GM19193 (cell line): ENCODE data around the gene C2CD4A.

Experiments
- POLR2A ChIP-seq: IDR thresholded peaks from 4 replicates; pipeline ENCODE4 v1.6.1; 2011; ENCODE audit not compliant: insufficient read depth, insufficient read length; ENCODE audit errors: extremely low read depth

Gene C2CD4A

DNA sequence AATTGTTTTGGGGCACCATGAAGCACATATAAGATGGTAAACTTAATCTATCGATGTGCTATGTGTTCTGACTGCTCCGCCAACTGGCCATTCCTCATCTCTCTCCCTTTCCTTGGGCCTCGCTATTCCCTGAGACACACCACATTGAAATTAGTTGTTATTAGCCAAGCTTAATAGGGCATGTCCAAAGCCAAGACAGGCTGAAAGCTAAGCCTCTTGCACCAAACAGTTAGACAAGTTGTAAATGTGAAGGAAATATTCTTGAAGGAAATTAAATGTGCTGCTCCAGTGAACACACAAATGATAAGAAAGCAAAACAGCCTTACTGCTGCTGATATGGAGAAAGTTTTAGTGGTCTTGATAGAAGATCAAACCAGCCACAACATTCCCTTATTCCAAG, 39.3 kb downstream of the C2CD4A start:
- no peak for TF ChIP-seq POLR2A

GRCh38 chr15:62107571-62108121, 40.9 kb downstream of the C2CD4A start:
- no peak for TF ChIP-seq POLR2A

DNA sequence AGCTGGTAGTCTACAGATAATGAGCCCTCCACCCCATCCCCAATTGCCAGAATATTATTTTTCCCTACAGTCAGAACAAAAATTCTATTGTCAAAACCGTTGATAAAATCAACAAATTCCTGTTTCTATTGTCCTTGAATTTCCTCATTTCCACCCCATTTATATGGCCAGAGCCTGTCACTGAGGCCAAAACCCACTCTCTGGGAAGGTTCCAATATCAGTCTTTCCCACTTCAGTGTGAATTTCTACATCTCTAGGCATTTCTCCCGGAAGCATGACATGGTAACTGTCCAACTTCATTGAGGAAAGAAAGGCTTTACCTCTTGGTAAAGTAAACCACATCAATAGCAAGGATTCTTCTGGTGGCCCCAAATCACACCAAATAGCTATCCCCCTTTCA, 41.6 kb downstream of the C2CD4A start:
- TF ChIP-seq POLR2A = no peak

GRCh38 chr15:62109437-62109836, 42.7 kb downstream of the C2CD4A start:
- no peak for TF ChIP-seq POLR2A

DNA sequence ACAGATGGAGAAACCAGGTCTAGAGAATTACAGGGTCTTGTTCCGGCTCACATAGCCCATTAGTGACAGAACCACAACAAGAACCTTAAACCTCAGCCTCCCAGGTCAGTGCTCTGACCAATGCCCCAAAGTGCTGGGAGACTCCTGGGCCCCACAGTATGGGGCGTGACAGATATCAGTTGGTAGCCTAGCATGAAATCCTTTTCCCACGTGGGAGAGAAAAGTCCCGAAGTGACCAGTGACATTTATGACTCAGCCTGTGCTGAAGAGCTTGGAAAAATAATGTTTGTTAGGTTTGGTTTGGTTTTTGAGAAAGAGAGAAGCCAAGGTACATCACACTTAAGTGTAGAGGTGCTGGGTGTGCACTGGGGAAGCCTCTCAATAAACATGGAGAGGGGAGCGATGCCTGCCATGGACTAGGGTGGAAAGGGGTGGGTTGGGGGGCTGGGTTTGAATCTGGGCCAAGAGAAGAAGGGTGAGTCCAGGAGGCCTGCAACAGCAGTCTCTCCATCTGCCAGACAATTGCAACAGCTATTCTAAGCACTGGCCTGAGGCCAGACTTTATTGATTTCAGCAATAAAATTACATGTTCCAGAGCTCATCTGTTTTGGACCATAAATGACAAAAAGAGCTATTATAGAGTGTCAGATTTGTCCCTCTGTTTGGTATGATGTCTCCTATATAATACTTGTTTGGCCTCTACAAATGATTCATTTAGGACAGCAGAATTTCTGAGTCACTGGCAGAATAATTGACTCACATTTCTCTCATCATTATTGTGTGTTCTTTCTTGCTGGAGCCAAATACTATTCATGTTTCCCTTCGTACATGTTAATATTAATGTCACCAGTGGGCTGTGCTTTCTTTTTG, 43.4 kb downstream of the C2CD4A start:
- TF ChIP-seq POLR2A = no peak

GRCh38 chr15:62112081-62112480, 45.3 kb downstream of the C2CD4A start:
- TF ChIP-seq POLR2A = no peak

- TF ChIP-seq POLR2A = no peak
These were observed 46.1 kb downstream of the C2CD4A start for GRCh38 chr15:62112616-62113593.

DNA sequence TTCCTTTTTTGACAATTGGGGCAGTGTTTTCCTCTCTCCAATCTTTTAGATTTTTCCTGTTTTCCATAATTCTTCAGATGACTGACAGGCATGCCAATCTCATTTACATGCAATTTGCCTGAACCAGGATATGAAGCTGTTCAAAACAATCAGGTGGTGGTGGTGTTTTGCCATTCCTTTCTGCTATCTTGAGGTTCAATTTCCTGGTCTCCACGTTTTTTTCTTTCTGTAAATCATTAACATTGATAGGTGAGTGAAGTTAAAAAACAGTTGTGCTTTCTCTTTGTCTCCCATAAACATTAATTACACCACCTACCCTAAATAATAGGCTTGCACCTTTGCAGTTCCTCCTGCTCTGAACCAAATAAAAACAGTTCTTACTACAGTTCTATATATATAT, 49.1 kb downstream of the C2CD4A start:
- TF ChIP-seq POLR2A = no peak

DNA sequence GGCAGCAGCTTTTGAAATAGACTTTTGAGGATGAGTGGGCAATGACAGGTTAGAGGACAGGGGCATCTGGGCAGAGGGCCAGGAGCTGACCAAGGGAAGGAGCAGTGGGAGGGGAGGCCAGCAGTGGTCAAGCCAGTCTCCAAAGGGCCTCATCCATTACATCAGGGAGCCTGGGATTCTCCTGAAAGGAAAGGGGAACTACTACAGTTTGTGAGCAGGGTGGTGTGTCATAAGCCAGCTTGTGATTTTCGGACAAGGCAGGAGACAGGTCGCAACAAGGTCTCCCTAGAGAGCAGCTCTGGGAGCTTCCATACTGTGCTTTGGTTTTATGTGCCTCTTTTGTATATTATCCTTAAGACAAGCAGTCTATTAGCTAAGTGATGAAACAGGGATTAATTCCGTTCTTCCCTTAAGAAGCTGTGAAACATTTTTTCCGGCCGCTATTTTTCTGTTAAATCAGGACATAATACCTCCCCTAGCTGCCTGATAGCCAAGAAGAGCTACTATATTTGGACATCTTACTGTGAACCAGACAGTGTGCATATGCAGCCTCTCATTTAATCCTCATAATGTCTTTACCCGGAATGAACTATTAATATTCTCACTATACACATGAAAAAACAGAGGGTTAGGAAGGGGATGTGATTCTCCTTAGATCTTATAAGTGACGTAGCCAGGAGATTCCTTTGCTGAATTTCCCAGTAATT, 51.9 kb downstream of the C2CD4A start:
- TF ChIP-seq POLR2A = no peak

- no peak for TF ChIP-seq POLR2A
These were observed 52.6 kb downstream of the C2CD4A start for GRCh38 chr15:62119227-62119864.

GRCh38 chr15:62119874-62120273, 53.1 kb downstream of the C2CD4A start:
- TF ChIP-seq POLR2A = no peak
